ENCODE data around the gene ZNF592.

ZNF592 gene

GRCh38 chr15:84855765-84856164 lies 107.4 kb downstream of the ZNF592 start:
- no peak for DNase-seq (ENCODE audit: low read depth in 2 of 2)
